Tibial nerve (tissue), 4 donors: ENCODE measurements around the gene GLRX. TPM values are rescaled to one million over a fixed set of nuclear protein-coding genes. Genes with fewer than 3 reads are reported as not detected.

Experiments
- DNase-seq, 2 donors: peaks; one replicate each; pipeline ENCODE4 v3.0.0-alpha.2; 2019; ENCODE audit warnings: low spot score in 2 of 2
- H3K27ac ChIP-seq, 4 donors: fragments of 200-600 bp; sonication (generic) in 3 of 4; one replicate each; pipeline ENCODE4 v1.5.1; 2017 to 2019; ENCODE audit warnings: mild to moderate bottlenecking in 1 of 4
- H3K27me3 ChIP-seq, 2 donors: fragments of 200-600 bp; sonication (generic) in 1 of 2; one replicate each; pipeline versions ENCODE4 v1.5.1 to v1.6.0; 2017 to 2019
- H3K36me3 ChIP-seq, 3 donors: fragments of 200-600 bp; sonication (generic); one replicate each; pipeline ENCODE4 v1.5.1; 2018 to 2019
- H3K4me1 ChIP-seq, 4 donors: fragments of 200-600 bp; sonication (generic) in 3 of 4; one replicate each; pipeline ENCODE4 v1.5.1; 2017 to 2019
- H3K4me3 ChIP-seq, 4 donors: fragments of 200-600 bp; sonication (generic) in 3 of 4; one replicate each; pipeline ENCODE4 v1.5.1; 2017 to 2019; ENCODE audit warnings: mild to moderate bottlenecking in 1 of 4, moderate library complexity in 1 of 4
- H3K9me3 ChIP-seq, 4 donors: fragments of 200-600 bp; sonication (generic) in 3 of 4; one replicate each; pipeline ENCODE4 v1.5.1; 2017 to 2019
- CTCF ChIP-seq, 5 experiments: fragments of 200-600 bp in 3 of 5; fragments of 450-650 bp in 2 of 5; sonication (generic) in 3 of 5; IDR thresholded peaks; one replicate each; pipeline ENCODE4 v1.5.1; 2016 to 2019; ENCODE audit warnings: antibody characterized with exemption in 5 of 5, mild to moderate bottlenecking in 3 of 5, moderate library complexity in 2 of 5
- EP300 ChIP-seq, 2 donors: sonication (generic); formaldehyde crosslinking; IDR thresholded peaks; one replicate each; pipeline ENCODE4 v1.6.1; 2017; ENCODE audit warnings: antibody characterized with exemption in 2 of 2, mild to moderate bottlenecking in 1 of 2
- POLR2A ChIP-seq, 2 donors: fragments of 450-650 bp; IDR thresholded peaks; one replicate each; pipeline ENCODE4 v1.6.1; 2017; ENCODE audit warnings: antibody characterized with exemption in 2 of 2, mild to moderate bottlenecking in 2 of 2, moderate library complexity in 2 of 2
- WGBS, 2 donors: methylation state at CpG; one replicate each; pipeline ENCODE4 v1.1.5; 2018; 5-methylcytosine and 5-hydroxymethylcytosine counted together
- total RNA-seq, 4 donors: library from RNA; depleted of rRNA; stranded (reverse); fragments of >200 nt; gene quantifications; one replicate each; pipeline ENCODE4 v1.1.0, GENCODE V29; 2016

Gene GLRX
- total RNA-seq, 4 donors from 2014 or later = 15.3 to 72.0 (median 40.4) TPM

DNA sequence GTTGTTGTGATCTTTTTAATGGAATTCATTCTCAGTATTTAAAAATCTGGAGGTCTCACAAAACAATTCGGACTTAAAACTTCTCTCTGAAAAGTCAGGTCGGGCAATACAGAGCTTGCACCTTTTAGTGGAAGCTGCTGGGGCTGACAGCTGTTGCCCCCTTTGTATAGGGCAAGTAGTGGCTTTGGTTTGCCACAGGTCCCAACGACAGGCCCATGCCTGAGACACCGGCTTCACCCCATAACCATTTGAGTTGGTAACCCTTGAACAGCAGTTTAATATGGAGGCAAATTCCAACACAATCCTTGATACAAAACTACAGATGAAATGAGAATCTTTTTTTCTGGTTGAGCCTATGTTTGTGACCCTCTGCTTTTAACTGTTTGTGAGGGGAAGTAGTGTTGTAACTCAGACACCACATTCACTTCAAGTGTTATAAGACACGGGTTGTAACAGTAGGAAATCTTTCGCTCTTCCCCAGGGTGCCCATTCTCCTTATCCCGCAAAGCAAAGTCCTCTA lies 752 bp upstream of the GLRX start:
- WGBS, 2 donors = 46 to 50% methylated on average over 7 of the region's 7 CpGs

GRCh38 chr5:95822043-95822541 lies 434 bp downstream of the GLRX start:
- peak overlapping the region; percentile 47 to 80 (median 64) for H3K4me3 ChIP-seq
- DNase-seq = peak in 1 of 2 donors; percentile 42
- 1% methylated on average over 13 to 17 of the region's 19 CpGs for WGBS, 2 donors
- peak overlapping the region; percentile 50 to 90 (median 86) for H3K27ac ChIP-seq
- H3K4me1 ChIP-seq = peaks cover 0 to 48% (median 10%) of the 10 kb centered on the region in 4 donors
- TF ChIP-seq CTCF (IDR thresholded peaks at IDR 0.05) (no peak), POLR2A (IDR thresholded peaks at IDR 0.05) (no peak)
- H3K9me3 ChIP-seq = no peaks in the 10 kb centered on the region
- H3K36me3 ChIP-seq = no peaks in the 10 kb centered on the region
- no peaks in the 10 kb centered on the region for H3K27me3 ChIP-seq

More for the DNA sequence above, 752 bp upstream of the GLRX start:
- Histone ChIP-seq H3K27ac (peak overlapping the region; percentile 53 to 90 (median 86)), H3K4me1 (peaks cover 0 to 38% (median 7%) of the 10 kb centered on the region in 4 donors), H3K36me3 (no peaks in the 10 kb centered on the region), H3K27me3 (no peaks in the 10 kb centered on the region), H3K9me3 (no peaks in the 10 kb centered on the region), H3K4me3 (peak overlapping the region; percentile 47 to 80 (median 64))
- TF ChIP-seq CTCF (IDR thresholded peaks at IDR 0.05) = no peak
- DNase-seq = no peak

DNA sequence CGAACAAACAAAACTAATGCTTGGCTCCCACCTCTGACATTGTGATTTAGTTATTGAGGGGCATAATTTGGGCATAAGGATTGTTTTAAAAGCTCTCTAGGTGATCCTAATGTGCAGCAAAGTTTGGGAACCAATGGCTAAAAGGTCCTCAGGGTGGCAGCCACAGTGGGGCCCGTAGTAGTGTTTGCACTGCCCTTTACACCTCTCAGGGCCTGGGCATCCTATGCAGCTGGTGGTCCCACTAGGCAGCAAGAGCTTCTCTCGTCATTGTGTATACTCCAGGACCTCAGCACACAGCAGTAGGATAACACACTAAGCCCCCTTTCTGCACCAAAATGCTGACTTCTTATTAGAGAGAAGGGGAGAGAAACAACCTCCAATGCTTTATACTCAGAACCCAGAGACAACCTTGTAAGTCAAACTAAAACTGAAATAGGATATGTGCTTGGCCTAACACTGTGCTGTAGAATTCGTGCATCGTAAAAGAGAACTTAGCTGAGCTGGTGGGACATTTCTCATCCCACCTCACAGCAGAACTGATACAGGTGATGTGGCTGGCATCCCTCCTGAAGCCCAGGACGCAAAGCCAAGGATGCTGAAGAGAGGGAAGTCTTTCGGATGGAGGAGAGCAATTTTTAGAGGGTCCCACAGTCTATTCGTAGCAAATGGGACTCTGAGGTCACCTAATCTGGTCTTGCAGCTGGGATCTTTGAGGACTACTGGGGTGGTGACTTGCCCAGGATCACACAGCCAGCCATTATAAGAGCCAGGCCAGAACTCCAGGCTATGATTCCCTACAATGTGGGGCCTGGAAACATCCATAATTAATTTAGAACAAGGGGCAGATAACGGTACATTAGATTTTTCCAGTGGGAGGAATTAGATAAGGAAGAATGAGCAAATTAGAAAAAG lies 1.2 kb downstream of the GLRX start:
- Histone ChIP-seq H3K36me3 (no peaks in the 10 kb centered on the region), H3K27ac (peak overlapping the region; percentile 50 to 90 (median 86)), H3K9me3 (no peaks in the 10 kb centered on the region), H3K4me1 (peaks cover 0 to 53% (median 10%) of the 10 kb centered on the region in 4 donors), H3K4me3 (peak overlapping the region; percentile 47 to 80 (median 64)), H3K27me3 (no peaks in the 10 kb centered on the region)
- TF ChIP-seq CTCF (IDR thresholded peaks at IDR 0.05) = no peak
- no peak for TF ChIP-seq EP300 (IDR thresholded peaks at IDR 0.05)
- TF ChIP-seq POLR2A (IDR thresholded peaks at IDR 0.05) = no peak
- 65 to 67% methylated on average over 9 of the region's 9 CpGs for WGBS, 2 donors
- no peak for DNase-seq

DNA sequence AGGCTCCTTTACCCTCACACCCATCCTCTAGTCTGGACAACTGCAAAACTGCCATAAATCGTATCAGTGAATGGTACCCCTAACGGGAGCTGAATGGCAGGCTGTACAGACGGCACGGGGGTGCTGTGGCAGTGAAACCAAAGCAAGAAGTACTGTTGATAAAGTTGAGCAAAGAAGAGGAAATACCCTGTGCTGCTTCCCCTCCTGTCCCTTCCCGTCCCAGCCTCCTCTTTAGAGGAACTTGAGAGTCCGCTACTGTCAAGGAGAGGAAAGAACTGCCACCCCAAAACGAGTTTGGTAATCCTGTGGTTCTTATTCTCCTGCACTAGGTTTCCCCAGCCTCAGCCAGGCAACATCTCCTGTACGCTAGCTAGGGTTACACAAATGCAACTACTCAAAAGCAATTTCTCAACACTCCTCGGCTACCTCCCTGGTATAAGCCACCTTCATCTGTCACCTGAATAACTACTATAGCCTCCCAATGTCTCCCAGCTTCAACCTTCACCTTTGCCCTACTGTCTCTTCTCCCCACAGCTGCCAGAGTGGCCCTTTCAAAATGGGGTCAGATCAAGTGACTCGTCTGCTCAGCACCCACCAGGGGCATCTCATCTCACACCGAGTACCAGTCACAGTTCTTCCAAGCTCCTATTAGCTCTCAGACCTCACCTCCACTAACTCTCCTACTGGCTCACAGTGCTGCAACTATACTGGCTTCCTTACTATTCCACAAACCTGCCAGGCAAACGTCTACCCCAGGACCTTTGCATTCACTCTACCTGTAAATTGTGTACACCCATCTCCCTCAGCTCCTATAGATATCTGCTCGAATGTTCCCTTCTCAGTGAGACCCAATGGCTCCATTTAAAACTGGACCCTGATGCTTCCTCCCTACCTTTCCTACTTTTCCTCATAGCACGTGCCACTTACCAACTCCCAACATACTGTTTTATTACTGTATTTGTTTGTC lies 4.1 kb downstream of the GLRX start:
- 66 to 69% methylated on average over 14 of the region's 14 CpGs for WGBS, 2 donors
- peaks cover 0 to 38% (median 5%) of the 10 kb centered on the region in 4 donors for H3K4me1 ChIP-seq
- no peak for DNase-seq
- H3K27me3 ChIP-seq = no peaks in the 10 kb centered on the region
- H3K9me3 ChIP-seq = no peaks in the 10 kb centered on the region
- H3K4me3 ChIP-seq = peak overlapping the region in 2 of 4 donors; percentile 17 to 32
- peaks cover 0 to 20% (median 0%) of the 10 kb centered on the region in 3 donors for H3K36me3 ChIP-seq
- H3K27ac ChIP-seq = peak overlapping the region in 1 of 4 donors; percentile 51
- no peak for TF ChIP-seq POLR2A (IDR thresholded peaks at IDR 0.05)
- peak in 1 of 2 donors; percentile 36 for TF ChIP-seq EP300 (IDR thresholded peaks at IDR 0.05)
- TF ChIP-seq CTCF (IDR thresholded peaks at IDR 0.05) = no peak
